ENCODE data around the gene EML2.

The EML2 gene

DNA sequence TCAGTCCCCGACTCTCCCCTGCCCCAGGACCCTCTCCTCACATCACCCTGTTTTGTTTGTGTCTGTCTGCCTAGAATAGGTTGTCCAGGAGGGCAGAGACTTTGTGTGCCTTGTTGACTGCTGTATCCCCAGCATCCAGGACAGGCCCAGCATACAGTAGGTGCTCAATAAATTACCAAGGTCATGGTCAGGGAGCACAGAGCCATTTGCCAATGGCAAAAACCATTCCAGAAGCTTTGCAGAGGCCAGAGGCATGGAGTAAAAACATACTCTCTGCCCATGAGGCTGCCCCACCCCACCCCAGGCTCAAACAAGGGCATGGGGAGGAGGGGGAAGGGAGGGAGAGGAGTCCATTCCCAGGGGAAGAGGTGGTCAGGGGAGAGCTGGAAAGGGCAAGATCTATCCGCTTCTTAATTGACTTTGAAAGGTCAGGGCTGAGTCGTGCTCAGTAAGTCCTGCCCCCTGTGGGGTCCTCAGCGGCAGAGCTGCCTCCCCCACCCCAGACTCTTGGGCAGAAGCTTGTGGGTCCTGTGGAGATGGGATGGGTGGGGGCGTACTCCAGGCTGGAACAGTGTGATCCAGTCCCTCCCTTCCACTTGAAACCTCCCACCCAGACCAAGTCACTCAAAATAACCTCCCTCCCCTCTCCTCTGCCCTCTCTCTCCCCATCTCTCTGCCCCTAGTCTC, 41.6 kb downstream of the EML2 start:
- no peak for DNase-seq
- intact Hi-C loops (cut with DNase I), result no loop called here

DNA sequence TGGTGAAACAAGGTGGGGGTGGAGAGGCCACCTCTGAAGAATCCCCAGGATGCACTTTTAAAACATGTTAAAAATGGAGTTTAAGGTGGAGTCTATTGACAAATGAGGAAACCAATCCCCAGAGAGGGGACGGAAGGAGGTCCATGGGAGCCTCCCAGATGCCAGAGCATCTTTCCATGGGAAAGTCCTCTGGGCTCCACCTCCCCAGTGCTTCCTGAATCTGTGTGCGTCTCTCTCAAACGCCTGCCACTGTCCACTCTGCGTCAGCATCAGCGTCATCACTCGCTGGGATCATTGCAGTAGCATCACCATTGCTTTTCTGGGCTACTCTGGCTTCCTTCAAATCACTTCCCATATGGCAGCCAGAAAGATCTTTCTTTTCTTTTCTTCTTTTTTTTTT, 43.4 kb downstream of the EML2 start:
- intact Hi-C loops (cut with DNase I), result no loop called here
- no peak for DNase-seq

DNA sequence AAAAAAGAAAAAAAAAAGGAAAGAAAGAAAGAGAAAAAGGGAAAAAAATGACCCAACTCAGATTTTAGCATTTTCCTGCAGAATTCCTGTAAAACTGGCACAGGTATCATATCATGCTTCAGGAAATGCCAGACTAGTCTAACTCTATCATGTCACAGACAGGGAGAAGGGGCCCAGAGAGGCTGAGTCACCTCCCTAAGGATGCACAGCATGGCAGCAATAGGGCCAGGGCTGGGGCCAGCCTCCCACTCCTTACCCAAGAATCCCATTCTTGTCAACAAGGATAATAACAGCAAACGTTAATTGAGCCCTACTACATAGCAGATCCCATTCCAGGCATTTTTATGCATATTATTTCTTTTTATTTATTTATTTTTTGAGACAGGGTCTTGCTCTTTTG, 45.7 kb downstream of the EML2 start:
- no peak for DNase-seq
- intact Hi-C loops (cut with DNase I), result no loop called here

DNA sequence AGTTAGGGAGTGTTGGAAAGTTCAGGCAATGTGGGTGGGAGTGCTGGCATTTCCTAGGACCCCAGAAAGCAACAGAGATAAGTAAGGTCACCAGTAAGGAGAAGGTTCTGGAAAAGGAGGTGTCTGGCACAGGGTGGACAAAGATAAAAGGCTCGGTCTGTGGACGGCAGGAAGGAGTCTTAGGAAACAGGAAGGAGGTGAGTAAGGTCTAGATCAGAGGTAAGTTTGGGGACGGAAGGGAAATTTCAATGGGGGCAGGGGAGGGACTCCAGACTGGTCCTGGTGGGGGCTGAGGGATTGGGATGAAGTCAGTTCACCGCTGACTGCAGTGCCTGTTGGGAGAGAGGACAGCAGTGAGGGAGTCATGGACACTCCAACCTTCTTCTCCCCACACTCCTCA, 46.8 kb downstream of the EML2 start:
- DNase-seq, result no peak
- intact Hi-C loops (cut with DNase I), result no loop called here

DNA sequence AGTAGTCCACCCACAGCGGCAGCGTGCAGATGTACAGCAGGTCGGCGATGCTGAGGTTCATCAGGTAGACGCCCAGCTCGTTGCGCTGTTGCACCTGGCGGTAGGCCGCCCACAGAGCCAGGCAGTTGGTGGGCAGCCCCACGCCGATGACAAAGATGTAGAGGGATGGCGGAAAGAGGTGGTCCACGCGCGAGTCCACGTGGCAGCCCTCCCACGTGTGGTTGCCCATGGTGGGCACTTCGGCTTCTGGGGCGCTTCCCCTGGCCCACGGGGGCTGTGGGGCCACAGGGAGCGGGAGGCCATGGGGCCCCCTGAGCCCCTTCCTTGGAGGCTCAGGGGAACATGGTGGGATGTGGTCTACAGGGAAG, 47.6 kb downstream of the EML2 start:
- intact Hi-C loops (cut with DNase I), result no loop called here
- no peak for DNase-seq

DNA sequence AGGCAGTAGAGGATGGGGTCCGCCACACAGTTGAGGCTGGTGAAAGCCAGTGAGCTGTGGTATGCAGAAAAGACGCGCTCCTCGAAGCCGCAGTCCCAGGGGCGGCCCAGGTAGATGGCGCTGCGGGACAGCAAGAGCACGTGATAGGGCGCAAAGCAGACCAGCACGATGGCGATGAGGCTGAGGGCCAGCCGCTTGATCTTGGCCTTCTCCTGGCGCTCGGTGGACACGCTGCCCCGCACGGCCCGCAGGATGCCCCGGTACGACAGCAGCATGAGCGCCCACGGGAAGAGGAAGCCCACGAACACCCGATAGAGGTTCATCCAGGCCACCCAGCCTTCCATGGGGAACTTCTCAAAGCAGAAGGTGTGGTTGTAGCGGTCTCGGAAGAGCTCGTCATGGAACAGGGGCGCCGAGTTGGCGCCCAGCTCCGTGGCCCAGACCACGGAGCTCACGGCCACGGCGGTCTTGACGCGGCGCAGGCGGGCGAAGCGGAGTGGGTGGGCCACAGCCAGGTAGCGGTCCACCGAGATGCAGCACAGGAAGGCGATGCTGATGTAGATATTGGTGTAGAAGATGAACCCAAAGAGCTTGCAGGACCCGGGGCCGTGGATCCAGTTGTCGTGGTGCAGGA, 48.1 kb downstream of the EML2 start:
- DNase-seq, result peak in 38 of 42 donors; percentile 9 to 70 (median 40)
- intact Hi-C loops (cut with DNase I), result no loop called here

DNA sequence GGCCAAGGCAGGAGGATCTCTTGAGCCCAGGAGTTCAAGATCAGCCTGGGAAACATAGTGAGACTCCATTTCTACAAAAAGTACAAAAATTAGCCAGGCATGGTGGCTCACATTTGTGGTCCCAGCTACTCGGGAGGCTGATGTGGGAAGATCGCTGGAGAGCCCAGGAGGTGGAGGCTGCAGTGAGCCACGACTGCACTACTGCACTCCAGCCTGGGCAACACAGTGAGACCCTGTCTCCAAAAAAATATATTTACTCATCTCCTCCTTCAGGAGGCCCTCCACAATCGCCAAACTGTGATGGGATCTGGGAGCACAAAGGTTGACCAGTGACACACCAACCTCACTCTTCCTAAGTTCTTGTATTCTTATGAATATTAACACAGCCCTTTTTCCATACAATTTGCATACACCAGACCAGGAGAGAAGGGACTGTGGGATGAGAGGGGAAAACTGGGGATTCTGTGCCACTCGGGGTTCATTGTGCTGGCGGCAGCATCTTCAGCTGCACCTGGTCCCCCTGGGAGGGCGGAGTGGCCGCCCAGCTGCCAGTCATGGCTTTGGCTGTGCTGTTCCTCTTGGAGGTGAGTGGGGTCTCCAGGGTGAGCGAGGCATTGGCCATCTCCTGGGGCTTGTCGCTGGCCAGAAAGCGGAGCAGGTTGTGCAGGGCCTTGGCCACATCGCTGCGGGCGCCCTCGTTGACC, 48.7 kb downstream of the EML2 start:
- intact Hi-C loops (cut with DNase I), result no loop called here
- DNase-seq, result no peak

DNA sequence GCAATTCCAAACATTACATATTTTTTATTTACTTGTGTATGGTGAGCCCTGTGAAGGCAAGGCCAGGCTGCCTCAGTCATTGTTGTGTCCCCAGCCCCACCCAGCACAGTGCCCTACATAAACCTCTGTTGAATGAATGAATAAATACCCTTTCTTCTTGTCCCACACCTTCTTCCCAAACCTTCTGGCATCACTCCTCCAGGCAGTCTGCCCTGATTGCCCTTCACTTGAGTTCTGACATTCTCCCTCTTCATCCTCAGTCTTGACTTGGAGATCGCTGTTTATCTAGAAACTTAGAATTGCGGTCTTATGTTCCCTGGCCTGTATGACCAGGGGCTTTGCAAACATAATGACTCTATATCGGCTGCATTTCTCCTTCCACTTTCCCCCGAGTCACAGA, 49.4 kb downstream of the EML2 start:
- intact Hi-C loops (cut with DNase I), result no loop called here
- DNase-seq, result no peak

DNA sequence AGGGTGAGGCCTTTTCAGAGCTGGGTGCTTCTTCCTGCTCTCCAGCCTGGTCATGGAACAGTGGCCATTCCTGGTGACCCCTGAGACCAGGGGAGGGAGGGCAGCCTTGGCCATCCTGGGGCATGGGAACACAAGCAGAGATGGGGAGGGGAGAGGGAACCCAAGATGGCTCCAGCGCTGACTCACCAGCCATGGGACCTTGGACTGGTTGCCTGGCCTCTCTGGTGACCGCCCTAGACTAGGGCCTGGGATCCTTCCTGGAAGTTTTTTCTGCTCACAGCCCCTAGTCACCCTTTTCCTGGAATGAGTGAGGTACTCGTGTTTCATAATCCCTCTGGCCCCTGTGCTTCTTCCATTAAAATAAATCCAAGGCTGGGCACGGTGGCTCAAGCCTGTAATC, 51.3 kb downstream of the EML2 start:
- intact Hi-C loops (cut with DNase I), result no loop called here
- DNase-seq, result no peak

DNA sequence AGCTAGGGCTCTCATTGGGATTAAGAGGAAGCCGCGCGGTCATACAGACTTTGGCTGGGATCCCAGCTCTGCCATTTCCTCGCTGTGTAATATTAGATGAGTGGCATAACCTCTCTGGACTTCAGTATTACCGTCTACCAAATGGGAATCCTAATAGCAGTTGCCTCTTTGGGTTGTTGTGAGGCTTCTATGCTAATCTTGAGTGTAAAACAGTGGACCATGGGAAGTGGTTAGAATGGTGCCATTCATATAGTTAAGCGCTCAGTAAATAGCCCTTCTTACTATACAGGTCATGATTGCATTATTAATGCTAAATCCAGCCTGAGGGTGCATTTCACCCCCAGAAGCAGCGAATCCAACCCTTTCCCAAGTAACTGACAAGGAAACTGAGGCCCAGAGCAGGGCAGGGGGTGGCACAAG, 54.0 kb downstream of the EML2 start:
- intact Hi-C loops (cut with DNase I), result no loop called here
- no peak for DNase-seq

DNA sequence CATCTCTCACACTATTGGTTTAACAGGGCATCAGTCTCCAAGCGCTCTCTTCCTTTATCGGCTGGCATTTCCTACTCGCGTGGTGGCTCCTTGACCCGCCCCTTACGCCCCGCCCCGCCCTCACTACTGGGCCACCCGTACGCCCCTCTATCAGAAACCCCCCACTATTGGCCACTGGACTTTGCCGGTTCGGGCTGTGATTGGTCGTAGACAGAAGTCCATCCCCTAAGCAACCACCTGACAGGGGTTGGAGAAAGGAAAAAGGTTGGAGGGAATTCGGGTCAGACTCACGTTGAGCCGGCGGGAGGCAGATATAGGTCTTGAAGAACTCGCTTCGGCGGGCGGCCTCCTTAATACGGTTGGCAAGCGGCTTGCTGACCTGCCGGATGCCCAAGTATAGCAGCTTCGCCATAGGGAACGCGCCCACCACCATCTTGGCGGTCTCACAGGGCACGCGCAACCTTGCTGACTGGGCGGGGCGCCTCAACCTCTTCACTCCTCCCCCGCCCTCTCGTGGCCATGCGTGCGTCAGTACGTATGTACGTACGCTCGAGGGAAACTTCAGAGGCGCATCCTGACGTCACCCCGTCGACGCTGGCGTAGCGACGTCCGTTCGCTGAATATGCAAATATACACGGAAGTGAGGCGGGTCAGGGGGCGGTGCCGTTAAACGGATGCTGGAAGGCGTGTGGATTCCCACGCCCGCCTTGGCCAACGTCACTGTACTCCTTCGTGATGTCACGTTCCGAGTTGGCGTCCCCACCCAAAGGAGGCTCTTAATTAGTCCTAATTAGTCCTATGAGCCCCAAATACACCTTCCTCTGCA, 54.7 kb downstream of the EML2 start, which contains the start of gene OPA3:
Gene OPA3 (minus strand): TSS at position 471 of the 826 bp plus-strand sequence. CDS start 38 bp downstream, at position 433.
- intact Hi-C loops (cut with DNase I), result loop anchor here (5.0 kb wide), 1 partner anchor 108 kb away; the partner anchor contains the start of genes QPCTL and SNRPD2
- peak; percentile 99 to 100 (median 100) for DNase-seq

DNA sequence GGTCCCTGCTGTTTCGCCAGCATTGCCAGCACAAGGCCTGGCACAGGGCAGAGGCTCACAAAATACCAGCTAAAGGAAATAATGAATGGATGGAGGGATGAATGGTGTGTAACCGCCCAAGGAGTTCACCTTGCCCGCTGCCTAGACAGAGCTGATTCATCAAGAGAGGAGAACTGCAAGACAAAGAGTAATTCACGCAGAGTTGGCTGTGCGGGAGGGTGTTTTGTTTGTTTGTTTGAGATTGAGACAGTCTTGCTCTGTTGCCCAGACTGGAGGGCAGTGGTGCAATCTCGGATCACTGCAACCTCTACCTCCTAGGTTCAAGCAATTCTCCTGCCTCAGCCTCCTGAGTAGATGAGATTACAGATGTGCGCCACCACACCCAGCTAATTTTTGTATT, 57.6 kb downstream of the EML2 start:
- no peak for DNase-seq
- intact Hi-C loops (cut with DNase I), result loop anchor here (5.0 kb wide), 1 partner anchor 111 kb away; the partner anchor contains the start of genes QPCTL and SNRPD2

DNA sequence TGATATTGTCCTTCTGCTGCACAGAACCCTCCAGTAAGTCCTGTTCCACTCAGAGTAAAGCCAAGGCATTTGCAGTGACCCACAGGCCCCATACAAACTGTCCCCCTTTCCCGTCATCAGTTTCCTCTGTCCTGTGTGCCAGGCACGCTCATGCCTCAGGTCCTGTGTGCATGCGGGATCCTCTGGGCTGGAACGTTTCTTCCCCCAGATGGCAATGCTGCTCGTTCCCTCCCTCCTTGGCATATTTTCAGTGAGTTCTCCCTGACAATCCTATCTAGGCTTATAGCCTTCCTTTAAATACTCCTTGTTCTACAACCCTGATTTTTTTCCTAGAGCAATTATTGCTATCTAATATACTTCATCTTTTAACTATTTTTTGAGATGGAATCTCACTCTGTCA, 60.3 kb downstream of the EML2 start:
- DNase-seq, result no peak
- intact Hi-C loops (cut with DNase I), result no loop called here

DNA sequence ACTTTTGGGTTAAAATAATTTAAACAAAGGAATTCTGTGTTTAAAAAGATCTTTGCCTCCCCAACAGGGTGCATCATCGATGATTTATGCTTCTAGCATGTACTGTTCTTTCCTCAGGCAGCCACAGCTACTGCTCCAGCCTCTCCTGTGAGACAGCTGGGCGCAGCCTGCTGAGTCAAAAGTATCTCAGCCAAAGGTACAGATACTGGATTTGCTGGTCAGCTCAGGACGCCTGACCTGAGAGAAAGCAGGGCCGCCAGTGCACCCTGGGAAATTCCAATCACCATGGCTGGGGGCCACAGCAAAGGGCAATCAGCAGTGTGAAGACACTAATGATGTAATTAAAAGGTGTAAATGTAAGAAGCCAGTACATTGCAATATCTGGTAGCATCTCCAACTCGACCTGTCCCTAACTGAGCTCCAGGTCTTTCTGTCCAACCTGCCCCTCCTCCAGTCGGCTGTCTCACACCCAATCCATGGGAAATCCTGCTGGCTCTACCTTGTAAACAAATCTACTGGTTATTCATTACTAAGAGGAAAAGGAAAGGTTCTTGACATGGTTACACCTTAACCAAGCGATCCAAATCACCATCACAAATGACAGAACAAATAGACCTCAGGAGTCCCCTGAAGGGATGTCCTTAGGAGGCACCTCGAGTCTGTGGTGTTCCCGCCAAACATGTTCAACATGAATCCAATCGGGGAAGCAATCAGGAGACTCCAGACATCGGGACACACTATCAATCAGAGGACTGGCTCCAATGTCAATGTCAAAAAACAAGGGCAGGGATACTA, 61.9 kb downstream of the EML2 start:
- DNase-seq, result peak in 6 of 42 donors; percentile 7 to 40 (median 25)
- intact Hi-C loops (cut with DNase I), result no loop called here

DNA sequence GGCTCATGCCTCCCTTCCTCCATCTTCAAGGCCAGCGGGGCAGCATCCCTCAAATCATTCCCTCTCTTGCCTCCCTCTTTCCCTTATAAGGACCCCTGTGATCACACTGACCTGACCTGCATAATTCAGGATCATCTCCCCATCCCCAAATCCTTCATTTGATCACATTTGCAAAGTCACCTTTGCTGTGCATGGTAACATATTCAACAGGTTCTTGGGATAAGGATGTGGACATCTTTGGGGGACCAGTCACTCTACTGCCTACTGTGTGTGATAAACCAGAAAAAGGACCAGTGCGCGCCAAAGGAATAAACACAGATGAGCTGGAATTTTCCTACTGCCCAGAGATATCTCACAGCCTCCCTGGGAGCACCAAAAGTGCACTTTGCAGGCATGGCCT, 62.5 kb downstream of the EML2 start:
- intact Hi-C loops (cut with DNase I), result no loop called here
- no peak for DNase-seq

DNA sequence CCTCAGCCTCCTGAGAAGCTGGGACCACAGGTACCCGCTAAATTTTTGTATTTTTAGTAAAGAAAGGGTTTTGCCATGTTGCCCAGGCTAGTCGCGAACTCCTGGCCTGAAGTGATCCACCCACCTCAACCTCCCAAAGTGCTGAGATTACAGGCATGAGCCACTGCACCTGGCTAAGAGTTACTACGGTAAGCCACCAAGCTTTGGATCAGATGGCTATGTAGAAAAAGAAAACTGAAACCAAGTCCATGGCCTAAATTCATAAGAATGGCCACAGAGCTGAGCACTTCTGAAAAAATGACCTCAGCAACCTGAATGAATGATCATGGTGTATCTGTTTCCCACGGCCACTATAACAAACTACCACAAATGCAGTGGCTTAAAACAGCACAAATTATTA, 64.0 kb downstream of the EML2 start:
- DNase-seq, result no peak
- intact Hi-C loops (cut with DNase I), result no loop called here

DNA sequence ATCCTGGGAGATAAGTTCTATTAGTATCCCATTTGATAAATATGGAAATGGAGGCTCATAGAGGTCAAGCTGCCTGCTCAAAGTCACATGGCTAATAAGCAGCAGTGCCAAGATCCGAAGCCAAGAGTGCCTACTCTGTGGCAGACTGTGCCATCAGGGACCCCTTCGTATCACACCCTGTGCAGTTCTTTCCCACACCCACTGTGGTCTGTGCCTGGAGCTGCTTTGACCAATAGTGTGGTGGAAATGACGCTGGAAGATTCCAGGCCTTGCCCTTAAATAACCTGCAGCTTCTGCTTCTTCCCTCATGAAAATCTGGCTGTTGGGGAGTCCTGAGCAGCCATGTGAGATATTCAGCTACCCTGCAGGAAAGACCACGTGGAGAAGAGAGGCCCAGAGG, 64.7 kb downstream of the EML2 start:
- no peak for DNase-seq
- intact Hi-C loops (cut with DNase I), result no loop called here

DNA sequence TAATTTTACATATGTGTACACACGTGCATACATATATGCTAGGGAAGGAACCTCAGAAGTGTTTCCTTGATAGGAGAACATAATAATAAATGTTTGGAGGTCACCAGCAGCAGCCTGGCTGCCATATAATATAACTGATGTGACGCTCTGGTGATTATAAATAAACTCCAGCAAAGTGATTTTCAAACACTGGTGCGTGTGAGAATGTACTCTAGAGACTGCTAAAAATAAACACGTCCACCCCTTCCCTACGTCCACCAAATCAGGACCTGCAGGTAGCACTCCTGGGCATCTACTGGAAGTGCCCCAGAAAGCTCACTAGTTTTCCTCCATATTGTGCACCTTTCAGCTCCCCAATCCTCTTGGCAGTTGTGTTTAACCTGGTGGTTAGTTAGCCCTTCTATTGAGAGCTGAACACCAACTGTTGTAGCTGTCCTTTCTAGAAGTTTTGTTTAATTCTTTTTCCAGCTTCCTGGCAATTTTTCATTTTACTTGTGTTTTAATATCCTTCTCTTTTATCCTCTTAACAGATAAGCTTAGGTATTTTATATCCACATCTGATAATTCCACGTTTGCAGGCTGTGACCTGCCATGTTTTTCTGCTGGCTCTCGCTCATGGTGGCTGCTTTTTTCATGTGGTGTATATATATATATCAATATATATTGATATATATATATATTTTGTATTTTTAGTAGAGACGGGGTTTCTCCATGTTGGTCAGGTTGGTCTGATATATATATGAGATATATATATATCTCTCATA, 67.6 kb downstream of the EML2 start:
- intact Hi-C loops (cut with DNase I), result no loop called here
- DNase-seq, result no peak
